HepG2 (cell line): ENCODE measurements around the gene OLFM2. TPM values are rescaled to one million over a fixed set of nuclear protein-coding genes. Genes with fewer than 3 reads are reported as not detected.

Experiments
- FOXJ3 ChIP-seq: sonication (generic); formaldehyde crosslinking; IDR thresholded peaks from 2 replicates; pipeline ENCODE4 v1.4.0; 2020; ENCODE audit warnings: missing genetic modification reagents, mild to moderate bottlenecking, borderline replicate concordance
- HES4 ChIP-seq: sonication (generic); formaldehyde crosslinking; IDR thresholded peaks from 2 replicates; pipeline ENCODE4 v1.9.0; 2021; ENCODE audit warnings: mild to moderate bottlenecking, missing genetic modification reagents, borderline replicate concordance
- HOXA7 ChIP-seq: sonication (generic); formaldehyde crosslinking; IDR thresholded peaks from 2 replicates; pipeline ENCODE4 v1.8.1; 2022; ENCODE audit warnings: mild to moderate bottlenecking, missing genetic modification reagents, moderate library complexity
- IRX3 ChIP-seq: sonication (generic); formaldehyde crosslinking; IDR thresholded peaks from 2 replicates; pipeline ENCODE4 v1.8.1; 2023; ENCODE audit warnings: mild to moderate bottlenecking, low read depth, missing genetic modification reagents, borderline replicate concordance
- MED1 ChIP-seq: sonication (generic); formaldehyde crosslinking; IDR thresholded peaks from 2 replicates; pipeline ENCODE4 v1.4.0; 2020; ENCODE audit warnings: missing genetic modification reagents
- PHF21A ChIP-seq: sonication (generic); formaldehyde crosslinking; IDR thresholded peaks from 2 replicates; pipeline ENCODE4 v1.5.0; 2020; ENCODE audit warnings: mild to moderate bottlenecking, missing genetic modification reagents
- POLR2AphosphoS2 ChIP-seq: IDR thresholded peaks from 2 replicates; pipeline ENCODE4 v1.6.1; 2011; ENCODE audit warnings: low read depth, low read length, improper control_type of control experiment
- POLR2G ChIP-seq: fragments of 200-400 bp; formaldehyde crosslinking; IDR thresholded peaks from 2 replicates; pipeline ENCODE4 v1.6.1; 2018; ENCODE audit warnings: mild to moderate bottlenecking, low read depth, low read length, moderate library complexity
- ZNF205 ChIP-seq: IDR thresholded peaks from 2 replicates; pipeline ENCODE4 v1.6.1; 2018; ENCODE audit warnings: missing biosample characterization, missing genetic modification reagents
- ZNF558 ChIP-seq: sonication (generic); formaldehyde crosslinking; IDR thresholded peaks from 2 replicates; pipeline ENCODE4 v1.9.0; 2022; ENCODE audit warnings: mild to moderate bottlenecking, missing genetic modification reagents, borderline replicate concordance
- ZNF792 ChIP-seq: IDR thresholded peaks from 2 replicates; pipeline ENCODE4 v1.6.1; 2016
- polyA plus RNA-seq, 8 experiments: library from polyadenylated mRNA; depleted of rRNA in 3 of 8; stranded (reverse) in 7 of 8; unstranded in 1 of 8; fragments of >200 nt; fragmentation: Illumina TruSeq in 4 of 8; extraction: Trizol in 4 of 8; gene quantifications; 2 replicates each; pipeline versions ENCODE4 v1.2.1 to v1.2.3, GENCODE V29; 2011 to 2016; ENCODE audit warnings: low read depth in 4 of 8, missing spikeins in 1 of 8, mixed read lengths in 1 of 8; ENCODE audit not compliant: insufficient read depth in 1 of 8
- total RNA-seq, 5 experiments: library from RNA; depleted of rRNA; stranded (reverse); fragments of >200 nt; fragmentation: Illumina TruSeq; extraction: Trizol; gene quantifications; 2 replicates each; pipeline ENCODE4 v1.2.3, GENCODE V29; 2016; ENCODE audit warnings: low read depth in 1 of 5
- TF ChIP-seq, protein P1 (sequence below): sonication (generic); formaldehyde crosslinking; IDR thresholded peaks from 2 replicates; pipeline ENCODE4 v1.4.0; 2020; ENCODE audit warnings: missing genetic modification reagents
- TF ChIP-seq, protein P2 (sequence below): sonication (generic); formaldehyde crosslinking; IDR thresholded peaks from 2 replicates; pipeline ENCODE4 v1.4.0; 2020; ENCODE audit warnings: missing genetic modification reagents
- TF ChIP-seq, protein P3 (sequence below): sonication (generic); formaldehyde crosslinking; IDR thresholded peaks from 2 replicates; pipeline ENCODE4 v1.5.0; 2020; ENCODE audit warnings: missing genetic modification reagents
- TF ChIP-seq, protein P4 (sequence below): IDR thresholded peaks from 2 replicates; pipeline ENCODE4 v1.6.1; 2012; ENCODE audit warnings: low read length, improper control_type of control experiment

The OLFM2 gene
- total and polyA plus RNA-seq, 2 of the 13 experiments (the other 11 are each of a cell fraction or from before 2014, with no cell fraction given) = 0.20 to 0.51 TPM

DNA sequence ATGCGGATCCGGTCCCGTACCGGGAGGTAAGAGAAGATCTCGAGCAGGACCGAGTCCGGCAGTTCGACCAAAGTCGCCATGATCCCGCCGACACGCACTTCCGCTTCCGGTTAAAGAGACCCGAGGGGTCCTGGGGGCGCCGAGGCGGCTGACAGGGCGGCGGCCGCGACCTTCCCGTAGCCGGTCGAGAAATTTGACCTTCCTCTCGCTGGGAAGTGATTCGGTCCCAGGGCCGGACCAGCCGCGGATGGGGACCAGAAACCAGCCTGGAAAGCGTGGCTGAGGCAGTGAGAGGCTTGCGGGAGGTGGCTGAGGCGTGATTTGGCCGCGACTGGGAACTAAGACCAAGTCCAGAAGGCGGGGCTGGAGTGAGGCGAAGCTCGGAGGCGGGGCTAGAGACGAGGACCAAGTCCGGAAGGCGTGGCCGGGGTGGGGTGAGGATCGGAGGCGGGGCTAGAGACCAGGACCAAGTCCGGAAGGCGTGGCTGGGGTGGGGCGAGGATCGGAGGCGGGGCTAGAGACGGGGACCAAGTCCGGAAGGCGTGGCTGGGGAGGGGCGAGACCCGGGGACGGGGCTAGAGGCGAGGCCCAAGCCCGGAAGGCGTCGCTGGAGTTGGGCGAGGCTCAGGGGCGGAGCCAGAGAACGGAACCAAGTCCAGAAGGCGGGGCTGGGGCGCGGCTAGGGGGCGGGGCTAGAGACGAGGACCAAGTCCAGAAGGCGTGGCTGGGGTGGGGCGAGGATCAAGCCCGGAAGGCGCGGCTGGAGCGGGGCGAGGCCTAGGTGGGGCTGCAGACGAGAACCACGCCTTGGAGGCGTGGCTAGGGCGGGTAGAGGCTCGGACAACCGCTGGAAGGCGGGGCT is 117.3 kb downstream of the OLFM2 start, which contains the start of gene FBXL12 (continued):
- peak; percentile 50; the same call in 1 of the 2 replicates for TF ChIP-seq HES4
- no peak for TF ChIP-seq FOXJ3 (CRISPR knock-in tag)
- TF ChIP-seq ZNF792 (CRISPR knock-in tag) = no peak
- TF ChIP-seq PHF21A (CRISPR knock-in tag) = no peak
- TF ChIP-seq ZNF558 (CRISPR knock-in tag) = no peak
- TF ChIP-seq, protein P1, sequence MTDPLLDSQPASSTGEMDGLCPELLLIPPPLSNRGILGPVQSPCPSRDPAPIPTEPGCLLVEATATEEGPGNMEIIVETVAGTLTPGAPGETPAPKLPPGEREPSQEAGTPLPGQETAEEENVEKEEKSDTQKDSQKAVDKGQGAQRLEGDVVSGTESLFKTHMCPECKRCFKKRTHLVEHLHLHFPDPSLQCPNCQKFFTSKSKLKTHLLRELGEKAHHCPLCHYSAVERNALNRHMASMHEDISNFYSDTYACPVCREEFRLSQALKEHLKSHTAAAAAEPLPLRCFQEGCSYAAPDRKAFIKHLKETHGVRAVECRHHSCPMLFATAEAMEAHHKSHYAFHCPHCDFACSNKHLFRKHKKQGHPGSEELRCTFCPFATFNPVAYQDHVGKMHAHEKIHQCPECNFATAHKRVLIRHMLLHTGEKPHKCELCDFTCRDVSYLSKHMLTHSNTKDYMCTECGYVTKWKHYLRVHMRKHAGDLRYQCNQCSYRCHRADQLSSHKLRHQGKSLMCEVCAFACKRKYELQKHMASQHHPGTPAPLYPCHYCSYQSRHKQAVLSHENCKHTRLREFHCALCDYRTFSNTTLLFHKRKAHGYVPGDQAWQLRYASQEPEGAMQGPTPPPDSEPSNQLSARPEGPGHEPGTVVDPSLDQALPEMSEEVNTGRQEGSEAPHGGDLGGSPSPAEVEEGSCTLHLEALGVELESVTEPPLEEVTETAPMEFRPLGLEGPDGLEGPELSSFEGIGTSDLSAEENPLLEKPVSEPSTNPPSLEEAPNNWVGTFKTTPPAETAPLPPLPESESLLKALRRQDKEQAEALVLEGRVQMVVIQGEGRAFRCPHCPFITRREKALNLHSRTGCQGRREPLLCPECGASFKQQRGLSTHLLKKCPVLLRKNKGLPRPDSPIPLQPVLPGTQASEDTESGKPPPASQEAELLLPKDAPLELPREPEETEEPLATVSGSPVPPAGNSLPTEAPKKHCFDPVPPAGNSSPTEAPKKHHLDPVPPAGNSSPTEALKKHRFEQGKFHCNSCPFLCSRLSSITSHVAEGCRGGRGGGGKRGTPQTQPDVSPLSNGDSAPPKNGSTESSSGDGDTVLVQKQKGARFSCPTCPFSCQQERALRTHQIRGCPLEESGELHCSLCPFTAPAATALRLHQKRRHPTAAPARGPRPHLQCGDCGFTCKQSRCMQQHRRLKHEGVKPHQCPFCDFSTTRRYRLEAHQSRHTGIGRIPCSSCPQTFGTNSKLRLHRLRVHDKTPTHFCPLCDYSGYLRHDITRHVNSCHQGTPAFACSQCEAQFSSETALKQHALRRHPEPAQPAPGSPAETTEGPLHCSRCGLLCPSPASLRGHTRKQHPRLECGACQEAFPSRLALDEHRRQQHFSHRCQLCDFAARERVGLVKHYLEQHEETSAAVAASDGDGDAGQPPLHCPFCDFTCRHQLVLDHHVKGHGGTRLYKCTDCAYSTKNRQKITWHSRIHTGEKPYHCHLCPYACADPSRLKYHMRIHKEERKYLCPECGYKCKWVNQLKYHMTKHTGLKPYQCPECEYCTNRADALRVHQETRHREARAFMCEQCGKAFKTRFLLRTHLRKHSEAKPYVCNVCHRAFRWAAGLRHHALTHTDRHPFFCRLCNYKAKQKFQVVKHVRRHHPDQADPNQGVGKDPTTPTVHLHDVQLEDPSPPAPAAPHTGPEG (CRISPR knock-in tag) = no peak
- TF ChIP-seq HOXA7 (CRISPR knock-in tag) = no peak
- TF ChIP-seq POLR2G = peak; percentile 98
- TF ChIP-seq, protein P2, sequence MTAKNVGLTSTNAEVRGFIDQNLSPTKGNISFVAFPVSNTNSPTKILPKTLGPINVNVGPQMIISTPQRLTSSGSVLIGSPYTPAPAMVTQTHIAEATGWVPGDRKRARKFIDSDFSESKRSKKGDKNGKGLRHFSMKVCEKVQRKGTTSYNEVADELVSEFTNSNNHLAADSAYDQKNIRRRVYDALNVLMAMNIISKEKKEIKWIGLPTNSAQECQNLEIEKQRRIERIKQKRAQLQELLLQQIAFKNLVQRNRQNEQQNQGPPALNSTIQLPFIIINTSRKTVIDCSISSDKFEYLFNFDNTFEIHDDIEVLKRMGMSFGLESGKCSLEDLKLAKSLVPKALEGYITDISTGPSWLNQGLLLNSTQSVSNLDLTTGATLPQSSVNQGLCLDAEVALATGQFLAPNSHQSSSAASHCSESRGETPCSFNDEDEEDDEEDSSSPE (CRISPR knock-in tag) = peak; percentile 58; the same call in 1 of the 2 replicates
- TF ChIP-seq, protein P3, sequence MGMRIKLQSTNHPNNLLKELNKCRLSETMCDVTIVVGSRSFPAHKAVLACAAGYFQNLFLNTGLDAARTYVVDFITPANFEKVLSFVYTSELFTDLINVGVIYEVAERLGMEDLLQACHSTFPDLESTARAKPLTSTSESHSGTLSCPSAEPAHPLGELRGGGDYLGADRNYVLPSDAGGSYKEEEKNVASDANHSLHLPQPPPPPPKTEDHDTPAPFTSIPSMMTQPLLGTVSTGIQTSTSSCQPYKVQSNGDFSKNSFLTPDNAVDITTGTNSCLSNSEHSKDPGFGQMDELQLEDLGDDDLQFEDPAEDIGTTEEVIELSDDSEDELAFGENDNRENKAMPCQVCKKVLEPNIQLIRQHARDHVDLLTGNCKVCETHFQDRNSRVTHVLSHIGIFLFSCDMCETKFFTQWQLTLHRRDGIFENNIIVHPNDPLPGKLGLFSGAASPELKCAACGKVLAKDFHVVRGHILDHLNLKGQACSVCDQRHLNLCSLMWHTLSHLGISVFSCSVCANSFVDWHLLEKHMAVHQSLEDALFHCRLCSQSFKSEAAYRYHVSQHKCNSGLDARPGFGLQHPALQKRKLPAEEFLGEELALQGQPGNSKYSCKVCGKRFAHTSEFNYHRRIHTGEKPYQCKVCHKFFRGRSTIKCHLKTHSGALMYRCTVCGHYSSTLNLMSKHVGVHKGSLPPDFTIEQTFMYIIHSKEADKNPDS (CRISPR knock-in tag) = no peak
- no peak for TF ChIP-seq IRX3 (CRISPR knock-in tag)
- peak; percentile 10; the same call in 1 of the 2 replicates for TF ChIP-seq MED1
- 0 out of 2 replicates have a peak, but pooled peaks have one; percentile 11 for TF ChIP-seq ZNF205 (CRISPR knock-in tag)
- TF ChIP-seq, protein P4, sequence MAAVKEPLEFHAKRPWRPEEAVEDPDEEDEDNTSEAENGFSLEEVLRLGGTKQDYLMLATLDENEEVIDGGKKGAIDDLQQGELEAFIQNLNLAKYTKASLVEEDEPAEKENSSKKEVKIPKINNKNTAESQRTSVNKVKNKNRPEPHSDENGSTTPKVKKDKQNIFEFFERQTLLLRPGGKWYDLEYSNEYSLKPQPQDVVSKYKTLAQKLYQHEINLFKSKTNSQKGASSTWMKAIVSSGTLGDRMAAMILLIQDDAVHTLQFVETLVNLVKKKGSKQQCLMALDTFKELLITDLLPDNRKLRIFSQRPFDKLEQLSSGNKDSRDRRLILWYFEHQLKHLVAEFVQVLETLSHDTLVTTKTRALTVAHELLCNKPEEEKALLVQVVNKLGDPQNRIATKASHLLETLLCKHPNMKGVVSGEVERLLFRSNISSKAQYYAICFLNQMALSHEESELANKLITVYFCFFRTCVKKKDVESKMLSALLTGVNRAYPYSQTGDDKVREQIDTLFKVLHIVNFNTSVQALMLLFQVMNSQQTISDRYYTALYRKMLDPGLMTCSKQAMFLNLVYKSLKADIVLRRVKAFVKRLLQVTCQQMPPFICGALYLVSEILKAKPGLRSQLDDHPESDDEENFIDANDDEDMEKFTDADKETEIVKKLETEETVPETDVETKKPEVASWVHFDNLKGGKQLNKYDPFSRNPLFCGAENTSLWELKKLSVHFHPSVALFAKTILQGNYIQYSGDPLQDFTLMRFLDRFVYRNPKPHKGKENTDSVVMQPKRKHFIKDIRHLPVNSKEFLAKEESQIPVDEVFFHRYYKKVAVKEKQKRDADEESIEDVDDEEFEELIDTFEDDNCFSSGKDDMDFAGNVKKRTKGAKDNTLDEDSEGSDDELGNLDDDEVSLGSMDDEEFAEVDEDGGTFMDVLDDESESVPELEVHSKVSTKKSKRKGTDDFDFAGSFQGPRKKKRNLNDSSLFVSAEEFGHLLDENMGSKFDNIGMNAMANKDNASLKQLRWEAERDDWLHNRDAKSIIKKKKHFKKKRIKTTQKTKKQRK = no peak
- TF ChIP-seq POLR2AphosphoS2 = peak; percentile 90
